Nephron (organoid): ENCODE measurements around the gene EZH1.

Source experiments
- H3K27ac Mint-ChIP-seq, 3 experiments: 2 replicates each; pipeline ENCODE4 v1.8.0; 2020; ENCODE audit warnings: mixed read lengths in 3 of 3, mild to moderate bottlenecking in 2 of 3, moderate library complexity in 1 of 3
- H3K27me3 Mint-ChIP-seq: 2 replicates; pipeline ENCODE4 v1.8.0; 2021; ENCODE audit warnings: low read depth, mild to moderate bottlenecking, moderate library complexity, mixed read lengths
- H3K36me3 Mint-ChIP-seq: 2 replicates; pipeline ENCODE4 v1.8.0; 2020; ENCODE audit warnings: low read depth, mixed read lengths
- H3K4me1 Mint-ChIP-seq: 2 replicates; pipeline ENCODE4 v1.8.0; 2020; ENCODE audit warnings: mixed read lengths
- H3K4me3 Mint-ChIP-seq, 3 experiments: 2 replicates each; pipeline ENCODE4 v1.8.0; 2020; ENCODE audit warnings: mild to moderate bottlenecking in 3 of 3, mixed read lengths in 3 of 3, moderate library complexity in 2 of 3
- H3K9me3 Mint-ChIP-seq: 2 replicates; pipeline ENCODE4 v1.8.0; 2020; ENCODE audit warnings: mixed read lengths
- TF ChIP-seq, protein P1 (sequence below), 3 experiments: fragments of 200-600 bp; sonication (generic); IDR thresholded peaks; one replicate each; pipeline ENCODE4 v1.5.0; 2021; ENCODE audit warnings: antibody characterized with exemption in 3 of 3; ENCODE audit not compliant: unreplicated experiment in 3 of 3

Gene EZH1

DNA sequence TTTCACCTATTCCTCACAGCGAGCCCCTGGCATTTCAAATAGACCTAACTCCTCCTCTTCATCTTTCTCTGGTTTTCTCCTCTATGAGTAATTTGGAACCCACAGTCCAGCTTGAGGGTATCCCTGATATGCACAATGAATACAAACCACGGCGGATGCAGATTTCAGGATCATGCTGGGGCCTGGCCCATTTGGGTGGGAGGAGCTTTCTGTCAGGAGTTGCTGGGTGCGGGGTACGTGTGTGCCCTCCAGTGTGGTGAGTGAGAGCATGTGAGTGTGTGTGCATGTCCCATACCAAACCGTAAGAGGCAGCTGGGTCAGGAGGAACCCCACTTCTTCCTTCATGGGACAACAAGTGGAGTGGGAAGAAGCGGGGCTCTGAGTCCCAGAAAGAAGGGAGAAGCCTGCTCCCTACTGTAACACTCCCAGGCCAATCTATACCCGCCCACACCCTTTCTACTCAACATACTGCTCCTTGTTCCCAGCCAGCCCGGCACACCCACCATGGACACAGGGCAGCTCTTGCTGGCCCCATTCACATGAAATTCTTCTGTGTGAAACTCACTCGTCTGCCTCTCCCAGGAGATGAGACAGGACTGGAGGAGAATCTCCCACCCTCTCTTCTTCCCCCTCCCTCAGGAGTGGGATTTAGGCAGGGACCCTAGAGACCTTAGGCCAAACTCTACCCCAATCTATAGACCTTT lies 44.1 kb downstream of the EZH1 start:
- H3K27me3 Mint-ChIP-seq, result no peaks in the 10 kb centered on the region
- peak overlapping the region; percentile 50 to 89 (median 52) for H3K27ac Mint-ChIP-seq
- no peaks in the 10 kb centered on the region for H3K9me3 Mint-ChIP-seq
- peaks cover 35% of the 10 kb centered on the region for H3K4me1 Mint-ChIP-seq
- H3K4me3 Mint-ChIP-seq, result no peak overlapping the region
- H3K36me3 Mint-ChIP-seq, result peaks cover 49% of the 10 kb centered on the region
- TF ChIP-seq, protein P1, sequence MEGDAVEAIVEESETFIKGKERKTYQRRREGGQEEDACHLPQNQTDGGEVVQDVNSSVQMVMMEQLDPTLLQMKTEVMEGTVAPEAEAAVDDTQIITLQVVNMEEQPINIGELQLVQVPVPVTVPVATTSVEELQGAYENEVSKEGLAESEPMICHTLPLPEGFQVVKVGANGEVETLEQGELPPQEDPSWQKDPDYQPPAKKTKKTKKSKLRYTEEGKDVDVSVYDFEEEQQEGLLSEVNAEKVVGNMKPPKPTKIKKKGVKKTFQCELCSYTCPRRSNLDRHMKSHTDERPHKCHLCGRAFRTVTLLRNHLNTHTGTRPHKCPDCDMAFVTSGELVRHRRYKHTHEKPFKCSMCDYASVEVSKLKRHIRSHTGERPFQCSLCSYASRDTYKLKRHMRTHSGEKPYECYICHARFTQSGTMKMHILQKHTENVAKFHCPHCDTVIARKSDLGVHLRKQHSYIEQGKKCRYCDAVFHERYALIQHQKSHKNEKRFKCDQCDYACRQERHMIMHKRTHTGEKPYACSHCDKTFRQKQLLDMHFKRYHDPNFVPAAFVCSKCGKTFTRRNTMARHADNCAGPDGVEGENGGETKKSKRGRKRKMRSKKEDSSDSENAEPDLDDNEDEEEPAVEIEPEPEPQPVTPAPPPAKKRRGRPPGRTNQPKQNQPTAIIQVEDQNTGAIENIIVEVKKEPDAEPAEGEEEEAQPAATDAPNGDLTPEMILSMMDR (IDR thresholded peaks at IDR 0.05; ENCODE audit: unreplicated experiment in 3 of 3), result no peak

DNA sequence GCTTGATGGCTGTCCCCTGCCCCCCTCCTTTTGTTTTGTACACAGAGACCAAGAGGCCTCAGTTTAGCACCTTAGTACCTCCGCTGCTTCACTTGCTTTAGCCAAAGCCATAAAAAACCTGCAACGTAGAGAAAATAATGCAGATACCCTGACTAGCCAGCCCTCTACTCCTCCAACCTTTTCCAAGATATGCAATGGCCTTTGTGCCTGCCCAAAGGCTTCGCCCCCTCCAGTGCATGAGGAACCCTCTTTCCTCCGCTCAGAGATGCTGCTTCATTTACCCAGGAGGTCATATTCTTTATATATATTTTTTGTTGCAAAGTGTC lies 45.5 kb downstream of the EZH1 start:
- Mint-ChIP-seq H3K36me3 (peaks cover 50% of the 10 kb centered on the region), H3K9me3 (no peaks in the 10 kb centered on the region), H3K27me3 (no peaks in the 10 kb centered on the region), H3K4me3 (no peak overlapping the region), H3K27ac (peak overlapping the region; percentile 77 to 92 (median 89)), H3K4me1 (peaks cover 35% of the 10 kb centered on the region)
- TF ChIP-seq, protein P1 (IDR thresholded peaks at IDR 0.05; ENCODE audit: unreplicated experiment in 3 of 3), result no peak

DNA sequence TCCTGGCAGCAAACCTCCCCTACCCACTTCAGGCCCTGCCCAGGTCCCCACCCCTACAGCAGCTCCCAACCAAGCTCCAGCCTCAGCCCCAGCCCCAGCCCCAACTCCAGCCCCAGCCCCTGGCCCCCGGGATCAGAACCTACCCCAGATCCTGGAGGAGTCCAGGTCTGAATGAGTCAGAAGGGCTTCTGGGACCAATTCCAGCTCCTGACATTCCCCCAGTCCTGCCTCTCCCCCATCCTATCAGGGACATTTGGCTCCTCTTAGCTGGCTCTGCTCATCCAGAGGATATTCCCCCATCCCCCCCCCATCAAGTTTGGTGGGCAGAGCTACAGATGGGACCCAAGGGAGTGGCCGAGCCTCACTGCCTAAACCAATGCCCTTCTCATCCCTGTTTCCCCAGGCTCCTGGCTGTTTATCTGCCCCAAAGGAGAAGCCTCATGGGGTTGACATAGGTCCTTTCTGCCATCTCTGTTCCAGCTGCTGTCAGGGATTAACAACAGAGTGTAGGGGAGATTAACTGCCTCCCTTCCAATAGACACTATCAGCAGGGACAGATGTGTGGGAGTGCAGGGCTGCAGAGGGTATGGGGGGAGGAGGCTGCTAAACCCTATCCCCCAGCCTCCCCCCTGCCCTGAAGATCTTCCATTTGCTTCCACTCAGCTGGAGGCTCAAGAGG lies 46.0 kb downstream of the EZH1 start:
- H3K4me1 Mint-ChIP-seq, result peaks cover 35% of the 10 kb centered on the region
- H3K27ac Mint-ChIP-seq, result peak overlapping the region; percentile 77 to 92 (median 89)
- no peaks in the 10 kb centered on the region for H3K9me3 Mint-ChIP-seq
- peaks cover 47% of the 10 kb centered on the region for H3K36me3 Mint-ChIP-seq
- TF ChIP-seq, protein P1 (IDR thresholded peaks at IDR 0.05; ENCODE audit: unreplicated experiment in 3 of 3), result no peak
- peak overlapping the region in 1 of 3 experiments; percentile 46 for H3K4me3 Mint-ChIP-seq
- H3K27me3 Mint-ChIP-seq, result no peaks in the 10 kb centered on the region

DNA sequence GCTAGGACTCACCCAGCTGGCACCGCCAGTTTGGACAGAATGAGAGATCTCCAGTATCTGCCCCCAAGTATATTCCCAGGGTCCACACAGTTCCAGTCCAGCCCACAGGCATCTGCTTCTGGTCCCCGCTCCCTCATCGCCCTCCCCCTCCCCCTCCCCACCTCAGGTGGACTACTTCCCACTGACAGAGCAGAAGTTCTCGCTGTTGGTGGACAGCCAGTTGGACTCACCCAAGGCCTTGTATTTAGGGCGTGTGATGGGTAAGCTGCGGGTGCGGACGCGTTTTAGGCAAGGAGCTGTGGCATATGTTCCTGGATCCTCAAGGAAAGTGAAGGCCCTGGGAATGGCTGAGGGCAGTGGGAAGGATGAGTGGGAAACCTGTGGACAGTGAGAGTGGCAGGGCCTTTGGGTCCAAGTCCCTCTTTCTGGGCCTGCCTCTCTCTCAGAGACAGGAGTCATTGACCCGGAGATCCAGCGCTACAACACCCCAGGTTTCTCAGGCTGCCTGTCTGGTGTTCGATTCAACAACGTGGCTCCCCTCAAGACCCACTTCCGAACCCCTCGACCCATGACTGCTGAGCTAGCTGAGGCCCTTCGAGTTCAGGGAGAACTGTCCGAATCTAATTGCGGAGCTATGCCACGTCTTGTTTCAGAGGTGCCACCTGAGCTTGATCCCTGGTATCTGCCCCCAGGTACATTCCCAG lies 47.6 kb downstream of the EZH1 start:
- H3K27me3 Mint-ChIP-seq, result no peaks in the 10 kb centered on the region
- peaks cover 35% of the 10 kb centered on the region for H3K4me1 Mint-ChIP-seq
- H3K9me3 Mint-ChIP-seq, result no peaks in the 10 kb centered on the region
- no peak overlapping the region for H3K4me3 Mint-ChIP-seq
- H3K27ac Mint-ChIP-seq, result peak overlapping the region in 2 of 3 experiments; percentile 32 to 89
- H3K36me3 Mint-ChIP-seq, result peaks cover 46% of the 10 kb centered on the region
- TF ChIP-seq, protein P1 (IDR thresholded peaks at IDR 0.05; ENCODE audit: unreplicated experiment in 3 of 3), result no peak

DNA sequence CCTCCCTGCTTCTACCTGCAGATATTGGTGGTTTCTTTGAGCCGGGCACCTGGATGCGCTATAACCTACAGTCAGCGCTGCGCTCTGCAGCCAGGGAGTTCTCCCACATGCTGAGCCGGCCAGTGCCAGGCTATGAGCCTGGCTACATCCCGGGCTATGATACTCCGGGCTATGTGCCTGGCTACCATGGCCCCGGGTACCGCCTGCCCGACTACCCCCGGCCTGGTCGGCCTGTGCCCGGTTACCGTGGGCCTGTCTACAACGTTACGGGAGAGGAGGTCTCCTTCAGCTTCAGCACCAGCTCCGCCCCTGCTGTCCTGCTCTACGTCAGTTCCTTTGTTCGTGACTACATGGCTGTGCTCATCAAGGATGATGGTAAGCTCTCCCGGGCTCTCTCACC lies 49.3 kb downstream of the EZH1 start:
- Mint-ChIP-seq H3K27me3 (no peaks in the 10 kb centered on the region), H3K4me3 (no peak overlapping the region), H3K9me3 (no peaks in the 10 kb centered on the region), H3K36me3 (peaks cover 45% of the 10 kb centered on the region), H3K27ac (no peak overlapping the region), H3K4me1 (peaks cover 25% of the 10 kb centered on the region)
- TF ChIP-seq, protein P1 (IDR thresholded peaks at IDR 0.05; ENCODE audit: unreplicated experiment in 3 of 3), result no peak
